ENCODE results near the gene STAT2. TPM values are rescaled to one million over a fixed set of nuclear protein-coding genes. Genes with fewer than 3 reads are reported as not detected.

STAT2 gene
- total and polyA plus RNA-seq, 2 of the 4 experiments (the other 2 are of a cell fraction), result 99.3 to 182 TPM

GRCh38 chr12:56298828-56299227 lies 61.1 kb downstream of the STAT2 start:
- ChIA-PET POLR2A (ENCODE audit: unreplicated experiment) (no interaction called here), CTCF (interaction anchor here (0.8 kb wide), 1 partner anchor 17 kb away, joined by 4 read pairs; no protein-coding TSS in a partner anchor)
- Histone ChIP-seq H2AFZ (replicated peaks; ENCODE audit: low read length, poor library complexity) (no peak overlapping the region), H2BK15ac (ENCODE audit: low read depth, low read length) (no peak overlapping the region), H2AK9ac (replicated peaks; ENCODE audit: low read depth, low read length, poor library complexity) (no peak overlapping the region), H3K9me3 (ENCODE audit: control insufficient read depth, insufficient read depth, low read length) (no peaks in the 10 kb centered on the region), H3K18ac (ENCODE audit: low read depth, low read length) (no peak overlapping the region), H3K4me1 (ENCODE audit: control insufficient read depth, insufficient read depth, low read length) (peaks cover 9% of the 10 kb centered on the region; the same call in 1 of the 2 replicates), H3K4ac (ENCODE audit: low read depth, low read length) (0 out of 2 replicates have a peak overlapping the region, but pooled peaks have one; percentile 19), H3K4me3 (ENCODE audit: insufficient read depth, low read depth, low read length) (peak overlapping the region; percentile 85), H3K14ac (replicated peaks; ENCODE audit: low read depth, low read length) (0 out of 2 replicates have a peak overlapping the region, but pooled peaks have one; percentile 42), H3K36me3 (ENCODE audit: control insufficient read depth, insufficient read depth, low read length) (peaks cover 8% of the 10 kb centered on the region), H4K5ac (ENCODE audit: low read depth, low read length) (no peak overlapping the region), H4K91ac (ENCODE audit: insufficient read depth, low read depth, low read length) (no peak overlapping the region), H2BK120ac (ENCODE audit: low read depth, low read length) (no peak overlapping the region), H2BK5ac (ENCODE audit: low read depth, low read length, poor library complexity, severe bottlenecking) (no peak overlapping the region), H2BK20ac (ENCODE audit: low read depth, low read length) (no peak overlapping the region), H3K27ac (ENCODE audit: insufficient read depth, low read length) (no peak overlapping the region), H4K8ac (ENCODE audit: low read depth in 2 of 2, low read length in 2 of 2) (no peak overlapping the region), H3K9me1 (ENCODE audit: insufficient read depth, low read length) (peaks cover 11% of the 10 kb centered on the region), H3K79me1 (ENCODE audit: low read depth in 1 of 2, low read length in 2 of 2) (peaks cover 17 to 66% of the 10 kb centered on the region in 2 experiments), H3K27me3 (ENCODE audit: control insufficient read depth, insufficient read depth, low read length) (no peaks in the 10 kb centered on the region), H4K20me1 (ENCODE audit: insufficient read depth, low read length) (peaks cover 12% of the 10 kb centered on the region; the same call in 1 of the 2 replicates), H3K4me2 (ENCODE audit: low read depth, low read length) (peak overlapping the region; percentile 86), H3K23ac (ENCODE audit: low read depth, low read length) (peak overlapping the region; percentile 52; the same call in 1 of the 2 replicates), H2AK5ac (ENCODE audit: low read depth, low read length) (0 out of 2 replicates have a peak overlapping the region, but pooled peaks have one; percentile 7), H3K56ac (ENCODE audit: extremely low read depth, insufficient read depth, low read length) (no peak overlapping the region), H3K9ac (ENCODE audit: low read depth, low read length) (peak overlapping the region; percentile 91; the same call in 1 of the 2 replicates)
- in situ Hi-C loops (cut with MboI; ENCODE audit: low sequenced_read_pairs), result no loop called here
- dilution Hi-C loops (cut with HindIII; ENCODE audit: low sequenced_read_pairs, unreplicated experiment), result no loop called here
- intact Hi-C loops (cut with micrococcal nuclease), result no loop called here
- no TSS peak for BruUV-seq (replicated peaks)
- ATAC-seq (ENCODE audit: low read depth), result no peak
- WGBS, 2 experiments (ENCODE audit: extremely low coverage in 2 of 2, insufficient read length in 1 of 2), result 91% methylated on average over 4 of the region's 5 CpGs; no CpG with 5 or more reads in 1 of the 2 experiments
- no peak for TF ChIP-seq BHLHE40 (IDR thresholded peaks at IDR 0.05; ENCODE audit: low read depth, low read length)
- no peak for TF ChIP-seq FOS (IDR thresholded peaks at IDR 0.05; ENCODE audit: low read depth, low read length)
- no peak for TF ChIP-seq SMC3 (IDR thresholded peaks at IDR 0.05; ENCODE audit: low read depth, low read length)
- no peak for TF ChIP-seq MXI1 (IDR thresholded peaks at IDR 0.05; ENCODE audit: borderline replicate concordance, low read depth, low read length)
- TF ChIP-seq POLR2A (IDR thresholded peaks at IDR 0.05; ENCODE audit: low read depth, low read length), result no peak
- TF ChIP-seq CEBPB (IDR thresholded peaks at IDR 0.05; ENCODE audit: low read depth, low read length), result no peak
- TF ChIP-seq RFX5 (IDR thresholded peaks at IDR 0.05; ENCODE audit: low read depth, low read length), result no peak
- no peak for TF ChIP-seq RCOR1 (IDR thresholded peaks at IDR 0.05; ENCODE audit: insufficient replicate concordance, low read length)
- no peak for TF ChIP-seq CHD1 (IDR thresholded peaks at IDR 0.05; ENCODE audit: low read depth, low read length)
- no peak for TF ChIP-seq CTCF (conservative IDR thresholded peaks at IDR 0.05; ENCODE audit: low read depth, low read length)
- no peak for TF ChIP-seq USF2 (IDR thresholded peaks at IDR 0.05; ENCODE audit: low read depth, low read length)
- no peak for TF ChIP-seq ELK1 (IDR thresholded peaks at IDR 0.05; ENCODE audit: borderline replicate concordance, low read depth, low read length)
- no peak for TF ChIP-seq MAZ (IDR thresholded peaks at IDR 0.05; ENCODE audit: borderline replicate concordance, low read depth, low read length)
- TF ChIP-seq RAD21 (IDR thresholded peaks at IDR 0.05; ENCODE audit: low read length), result no peak
- no peak for TF ChIP-seq MAFK (IDR thresholded peaks at IDR 0.05; ENCODE audit: low read depth, low read length)
- no peak for TF ChIP-seq NFE2L2 (IDR thresholded peaks at IDR 0.05; ENCODE audit: low read depth, low read length)
- no peak for DNase-seq

Data from IMR-90 (cell line).